H9 (cell line): Measurements from ENCODE around the gene C16orf74. TPM values are rescaled to one million over a fixed set of nuclear protein-coding genes. Genes with fewer than 3 reads are reported as not detected.
A peak's percentile ranks its signal among the peaks of the same experiment; 100 is the strongest.

ENCODE experiments used
- DNase-seq: peaks from one replicate; pipeline ENCODE4 v3.0.0-alpha.2; 2017
- H2AFZ ChIP-seq: one replicate; pipeline ENCODE4 v1.6.1; 2013; ENCODE audit warnings: mild to moderate bottlenecking, low read length, control low read depth, moderate library complexity
- H2AK5ac ChIP-seq: 2 replicates; pipeline ENCODE4 v1.6.1; 2013; ENCODE audit warnings: low read length, control low read depth, mixed read lengths; ENCODE audit not compliant: insufficient read length
- H2BK120ac ChIP-seq: one replicate; pipeline ENCODE4 v1.6.1; 2013; ENCODE audit warnings: low read depth, mild to moderate bottlenecking, low read length, control low read depth, inconsistent platforms; ENCODE audit not compliant: poor library complexity, severe bottlenecking
- H2BK12ac ChIP-seq: 2 replicates; pipeline ENCODE4 v1.6.1; 2013; ENCODE audit warnings: low read length, control low read depth, mixed read lengths, low read depth; ENCODE audit not compliant: insufficient read length
- H2BK15ac ChIP-seq: 2 replicates; pipeline ENCODE4 v1.6.1; 2013; ENCODE audit warnings: low read depth, low read length, control low read depth
- H2BK20ac ChIP-seq: one replicate; pipeline ENCODE4 v1.6.1; 2013; ENCODE audit warnings: low read depth, mild to moderate bottlenecking, low read length, control low read depth, inconsistent platforms; ENCODE audit not compliant: poor library complexity, severe bottlenecking
- H2BK5ac ChIP-seq: 2 replicates; pipeline ENCODE4 v1.6.1; 2013; ENCODE audit warnings: low read length, control low read depth, mixed read lengths; ENCODE audit not compliant: insufficient read length
- H3K14ac ChIP-seq: 2 replicates; pipeline ENCODE4 v1.6.1; 2013; ENCODE audit warnings: low read length, control low read depth; ENCODE audit not compliant: insufficient read depth
- H3K18ac ChIP-seq: 2 replicates; pipeline ENCODE4 v1.6.1; 2013; ENCODE audit warnings: low read depth, mild to moderate bottlenecking, mixed read lengths, low read length, control low read depth; ENCODE audit not compliant: insufficient read length
- H3K23ac ChIP-seq: 2 replicates; pipeline ENCODE4 v1.6.1; 2013; ENCODE audit warnings: low read length, control low read depth, mixed read lengths, low read depth; ENCODE audit not compliant: insufficient read length
- H3K23me2 ChIP-seq: 2 replicates; pipeline ENCODE4 v1.6.1; 2013; ENCODE audit warnings: low read depth, mild to moderate bottlenecking, mixed read lengths, low read length, control low read depth; ENCODE audit not compliant: insufficient read length, poor library complexity, severe bottlenecking
- H3K27ac ChIP-seq: 2 replicates; pipeline ENCODE4 v1.5.1; 2013; ENCODE audit warnings: low read length, control low read depth, mixed read lengths, low read depth; ENCODE audit not compliant: insufficient read length
- H3K27me3 ChIP-seq: 2 replicates; pipeline ENCODE4 v1.6.1; 2013; ENCODE audit warnings: low read length, control low read depth, inconsistent platforms; ENCODE audit not compliant: insufficient read depth
- H3K4ac ChIP-seq: 2 replicates; pipeline ENCODE4 v1.6.1; 2013; ENCODE audit warnings: low read depth, mild to moderate bottlenecking, control low read depth, inconsistent platforms, low read length, moderate library complexity
- H3K4me1 ChIP-seq: 2 replicates; pipeline ENCODE4 v1.6.1; 2013; ENCODE audit warnings: low read length, control low read depth, inconsistent platforms; ENCODE audit not compliant: insufficient read depth
- H3K4me2 ChIP-seq: 2 replicates; pipeline ENCODE4 v1.6.1; 2013; ENCODE audit warnings: low read length, control low read depth, mixed read lengths; ENCODE audit not compliant: insufficient read length, insufficient read depth
- H3K56ac ChIP-seq: 2 replicates; pipeline ENCODE4 v1.6.1; 2013; ENCODE audit warnings: low read depth, mild to moderate bottlenecking, mixed read lengths, low read length, control low read depth; ENCODE audit not compliant: insufficient read length
- H3K79me1 ChIP-seq: 2 replicates; pipeline ENCODE4 v1.6.1; 2013; ENCODE audit warnings: low read depth, mild to moderate bottlenecking, moderate library complexity, low read length, control low read depth, inconsistent platforms; ENCODE audit not compliant: insufficient read depth, poor library complexity, severe bottlenecking
- H3K79me2 ChIP-seq: 2 replicates; pipeline ENCODE4 v1.6.1; 2013; ENCODE audit warnings: low read length, control low read depth, inconsistent platforms; ENCODE audit not compliant: insufficient read depth
- H3K9ac ChIP-seq: 2 replicates; pipeline ENCODE4 v1.6.1; 2013; ENCODE audit warnings: low read length, control low read depth, mixed read lengths; ENCODE audit not compliant: insufficient read length; ENCODE audit errors: extremely low read depth
- H3K9me3 ChIP-seq: one replicate; pipeline ENCODE4 v1.6.1; 2013; ENCODE audit warnings: low read depth, low read length, inconsistent platforms; ENCODE audit not compliant: control insufficient read depth
- H3T11ph ChIP-seq: one replicate; pipeline ENCODE4 v1.6.1; 2013; ENCODE audit warnings: mild to moderate bottlenecking, low read length, control low read depth, inconsistent platforms
- H4K20me1 ChIP-seq: one replicate; pipeline ENCODE4 v1.6.1; 2013; ENCODE audit not compliant: control insufficient read depth, insufficient read length, insufficient read depth
- H4K5ac ChIP-seq: 2 replicates; pipeline ENCODE4 v1.6.1; 2013; ENCODE audit warnings: low read depth, mild to moderate bottlenecking, mixed read lengths, low read length, control low read depth; ENCODE audit not compliant: insufficient read length
- H4K8ac ChIP-seq: replicated peaks from 2 replicates; pipeline ENCODE4 v1.6.1; 2013; ENCODE audit warnings: low read length, control low read depth, mixed read lengths, low read depth; ENCODE audit not compliant: insufficient read length
- H4K91ac ChIP-seq: 2 replicates; pipeline ENCODE4 v1.6.1; 2013; ENCODE audit warnings: low read depth, mild to moderate bottlenecking, moderate library complexity, mixed read lengths, low read length, control low read depth; ENCODE audit not compliant: insufficient read length
- H3K27ac Mint-ChIP-seq, 3 experiments: 2 replicates in 2 of 3; 3 replicates in 1 of 3; pipeline ENCODE4 v1.8.0; 2020 to 2021; ENCODE audit warnings: mixed read lengths in 3 of 3, mild to moderate bottlenecking in 1 of 3, moderate library complexity in 1 of 3
- H3K27me3 Mint-ChIP-seq: 2 replicates; pipeline ENCODE4 v1.8.0; 2021; ENCODE audit warnings: low read depth, mild to moderate bottlenecking, moderate library complexity, mixed read lengths
- H3K36me3 Mint-ChIP-seq, 3 experiments: 2 replicates in 2 of 3; 3 replicates in 1 of 3; pipeline ENCODE4 v1.8.0; 2020 to 2021; ENCODE audit warnings: low read depth in 3 of 3, mixed read lengths in 3 of 3; ENCODE audit not compliant: insufficient read depth in 1 of 3
- H3K4me1 Mint-ChIP-seq, 2 experiments: 2 replicates each; pipeline ENCODE4 v1.8.0; 2020; ENCODE audit warnings: mixed read lengths in 2 of 2
- H3K4me3 Mint-ChIP-seq, 2 experiments: 2 replicates in 1 of 2; 3 replicates in 1 of 2; pipeline ENCODE4 v1.8.0; 2020 to 2021; ENCODE audit warnings: mild to moderate bottlenecking in 2 of 2, mixed read lengths in 2 of 2, moderate library complexity in 1 of 2
- H3K9me3 Mint-ChIP-seq, 2 experiments: 2 replicates in 1 of 2; 3 replicates in 1 of 2; pipeline ENCODE4 v1.8.0; 2020; ENCODE audit warnings: mild to moderate bottlenecking in 2 of 2, mixed read lengths in 2 of 2, moderate library complexity in 1 of 2
- WGBS: extraction: QIAGEN DNeasy Blood & Tissue Kit; methylation state at CpG from one replicate; pipeline ENCODE4 v1.1.7; 2013; ENCODE audit warnings: missing lambda C conversion rate, low lambda C conversion rate, mixed read lengths; ENCODE audit not compliant: insufficient read length; ENCODE audit errors: extremely low coverage; 5-methylcytosine and 5-hydroxymethylcytosine counted together
- total RNA-seq: library from RNA; stranded (reverse); gene quantifications from 2 replicates; pipeline ENCODE4 v1.2.1, GENCODE V29; 2021
- TF ChIP-seq, protein P1 (sequence below): fragments of 200-600 bp; sonication (generic); conservative IDR thresholded peaks from 3 replicates; pipeline ENCODE4 v1.8.0; 2021; ENCODE audit warnings: antibody characterized with exemption, mild to moderate bottlenecking

Gene C16orf74
- total RNA-seq, 1 experiment from 2014 or later = 5.6 TPM

DNA sequence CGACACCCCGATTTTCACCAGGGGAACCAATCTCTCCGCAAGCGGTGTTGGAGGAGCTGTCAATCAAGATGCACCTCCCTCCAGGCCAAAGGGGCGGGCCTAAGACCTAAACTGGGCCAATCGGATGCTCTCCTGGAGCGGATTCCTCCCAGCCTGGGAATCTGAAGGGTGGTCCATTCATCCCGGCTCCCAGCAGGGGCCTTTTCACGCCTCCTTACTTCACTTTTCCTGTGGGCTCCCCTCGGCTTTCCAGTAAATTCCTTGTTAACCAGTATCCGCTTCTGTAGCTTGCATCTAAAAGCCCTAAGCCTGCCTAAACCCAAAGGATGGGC lies 17.1 kb downstream of the C16orf74 start:
- Histone ChIP-seq H2BK15ac (no peak overlapping the region), H3K4me2 (peak overlapping the region; percentile 14), H2BK120ac (no peak overlapping the region), H3K79me2 (no peaks in the 10 kb centered on the region), H4K8ac (no peak overlapping the region), H2AK5ac (no peak overlapping the region), H3K18ac (no peak overlapping the region), H2BK5ac (no peak overlapping the region), H3K23ac (no peak overlapping the region), H3K4me1 (no peaks in the 10 kb centered on the region; the same call in 1 of the 2 replicates), H3K9ac (no peak overlapping the region), H2AFZ (no peak overlapping the region), H4K20me1 (no peaks in the 10 kb centered on the region), H4K5ac (no peak overlapping the region), H3K14ac (no peak overlapping the region), H2BK12ac (no peak overlapping the region), H3K9me3 (no peaks in the 10 kb centered on the region), H3K27me3 (no peaks in the 10 kb centered on the region), H3K4ac (no peak overlapping the region), H4K91ac (no peak overlapping the region), H2BK20ac (no peak overlapping the region), H3K79me1 (no peaks in the 10 kb centered on the region), H3K56ac (no peak overlapping the region), H3T11ph (no peak overlapping the region), H3K23me2 (no peaks in the 10 kb centered on the region), H3K27ac (no peak overlapping the region)
- Mint-ChIP-seq H3K36me3 (no peaks in the 10 kb centered on the region), H3K27me3 (no peaks in the 10 kb centered on the region; the same call in 1 of the 2 replicates), H3K9me3 (no peaks in the 10 kb centered on the region; a peak in 1 of 5 replicates), H3K4me1 (peaks cover 22 to 33% of the 10 kb centered on the region in 2 experiments), H3K27ac (no peak overlapping the region; a peak in 2 of 7 replicates), H3K4me3 (no peak overlapping the region; a peak in 1 of 5 replicates)
- WGBS = no CpG with 5 or more reads among the region's 11 CpGs
- TF ChIP-seq, protein P1, sequence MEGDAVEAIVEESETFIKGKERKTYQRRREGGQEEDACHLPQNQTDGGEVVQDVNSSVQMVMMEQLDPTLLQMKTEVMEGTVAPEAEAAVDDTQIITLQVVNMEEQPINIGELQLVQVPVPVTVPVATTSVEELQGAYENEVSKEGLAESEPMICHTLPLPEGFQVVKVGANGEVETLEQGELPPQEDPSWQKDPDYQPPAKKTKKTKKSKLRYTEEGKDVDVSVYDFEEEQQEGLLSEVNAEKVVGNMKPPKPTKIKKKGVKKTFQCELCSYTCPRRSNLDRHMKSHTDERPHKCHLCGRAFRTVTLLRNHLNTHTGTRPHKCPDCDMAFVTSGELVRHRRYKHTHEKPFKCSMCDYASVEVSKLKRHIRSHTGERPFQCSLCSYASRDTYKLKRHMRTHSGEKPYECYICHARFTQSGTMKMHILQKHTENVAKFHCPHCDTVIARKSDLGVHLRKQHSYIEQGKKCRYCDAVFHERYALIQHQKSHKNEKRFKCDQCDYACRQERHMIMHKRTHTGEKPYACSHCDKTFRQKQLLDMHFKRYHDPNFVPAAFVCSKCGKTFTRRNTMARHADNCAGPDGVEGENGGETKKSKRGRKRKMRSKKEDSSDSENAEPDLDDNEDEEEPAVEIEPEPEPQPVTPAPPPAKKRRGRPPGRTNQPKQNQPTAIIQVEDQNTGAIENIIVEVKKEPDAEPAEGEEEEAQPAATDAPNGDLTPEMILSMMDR = no peak
- peak; percentile 91 for DNase-seq
